ENCODE results near the gene NOP58. TPM values are rescaled to one million over a fixed set of nuclear protein-coding genes. Genes with fewer than 3 reads are reported as not detected.

NOP58 gene
- 38.8 and 41.1 TPM in 2 replicates for total RNA-seq
- polyA plus RNA-seq: 47.2 and 54.7 TPM in 2 replicates
- 47.2 and 61.3 TPM in 2 replicates for polyA plus RNA-seq (2012)
- 8.6 and 11.1 TPM in 2 replicates for polyA minus RNA-seq (ENCODE audit: low replicate concordance)

- peaks cover 3% of the 10 kb centered on the region for H4K20me1 ChIP-seq (ENCODE audit: control insufficient read depth, extremely low read depth, insufficient read depth, low read length)
- no peaks in the 10 kb centered on the region for H3K9me3 ChIP-seq (ENCODE audit: control insufficient read depth, insufficient read depth, low read depth, low read length)
- peak within 1 kb of the TSS; percentile 87 to 99 (median 92) for H3K4me3 ChIP-seq (replicated peaks in 1 of 4; ENCODE audit: control extremely low read depth in 1 of 4, insufficient read depth in 1 of 4, low read depth in 3 of 4, low read length in 4 of 4)
- no peaks in the 10 kb centered on the region for H3K27me3 ChIP-seq (ENCODE audit: control insufficient read depth, insufficient read depth, low read length)
- TF ChIP-seq EZH2 (IDR thresholded peaks at IDR 0.05; ENCODE audit: low read length, missing control alignments) (no peak), CTCF (conservative IDR thresholded peaks at IDR 0.05 in 1 of 2, IDR thresholded peaks at IDR 0.05 in 1 of 2; ENCODE audit: low read depth in 1 of 2, low read length in 2 of 2) (no peak)
- peak within 1 kb of the TSS; percentile 94 for H3K9ac ChIP-seq (ENCODE audit: insufficient read depth, low read length)
- H3K36me3 ChIP-seq (ENCODE audit: control insufficient read depth, insufficient read depth, low read length): no peaks in the 10 kb centered on the region
- peak within 1 kb of the TSS; percentile 93 for H3K4me2 ChIP-seq (ENCODE audit: extremely low read depth, insufficient read depth, low read length)
- peak; percentile 94 to 96 for DNase-seq (ENCODE audit: low read depth in 2 of 2)
- peak within 1 kb of the TSS; percentile 99 for H3K27ac ChIP-seq (ENCODE audit: insufficient read depth, low read length)
- no peaks in the 10 kb centered on the region for H3K4me1 ChIP-seq (ENCODE audit: control insufficient read depth, extremely low read depth, insufficient read depth, low read length)
- peak within 1 kb of the TSS; percentile 54 for H2AFZ ChIP-seq (ENCODE audit: low read length)
- H3K79me2 ChIP-seq (ENCODE audit: control insufficient read depth, insufficient read depth, low read length): peaks cover 50% of the 10 kb centered on the region
Observed at GRCh38 chr2:202265467-202266277, at the start of gene NOP58. TSS of gene NOP58 (plus strand) at chr2:202265763. CDS start at chr2:202265942, 179 bp downstream.

- Histone ChIP-seq H3K36me3 (ENCODE audit: control insufficient read depth, insufficient read depth, low read length) (no peaks in the 10 kb centered on the region), H3K27me3 (ENCODE audit: control insufficient read depth, insufficient read depth, low read length) (no peaks in the 10 kb centered on the region), H3K4me1 (ENCODE audit: control insufficient read depth, extremely low read depth, insufficient read depth, low read length) (peaks cover 3% of the 10 kb centered on the region), H3K9me3 (ENCODE audit: control insufficient read depth, insufficient read depth, low read depth, low read length) (no peaks in the 10 kb centered on the region), H3K79me2 (ENCODE audit: control insufficient read depth, insufficient read depth, low read length) (peaks cover 38% of the 10 kb centered on the region), H3K9ac (ENCODE audit: insufficient read depth, low read length) (no peak overlapping the region), H3K4me3 (replicated peaks in 1 of 4; ENCODE audit: control extremely low read depth in 1 of 4, insufficient read depth in 1 of 4, low read depth in 3 of 4, low read length in 4 of 4) (no peak overlapping the region), H2AFZ (ENCODE audit: low read length) (no peak overlapping the region), H4K20me1 (ENCODE audit: control insufficient read depth, extremely low read depth, insufficient read depth, low read length) (no peaks in the 10 kb centered on the region), H3K27ac (ENCODE audit: insufficient read depth, low read length) (no peak overlapping the region), H3K4me2 (ENCODE audit: extremely low read depth, insufficient read depth, low read length) (no peak overlapping the region)
- DNase-seq (ENCODE audit: low read depth in 2 of 2): peak; percentile 19 to 67
- no peak for TF ChIP-seq CTCF (conservative IDR thresholded peaks at IDR 0.05 in 1 of 2, IDR thresholded peaks at IDR 0.05 in 1 of 2; ENCODE audit: low read depth in 1 of 2, low read length in 2 of 2)
- no peak for TF ChIP-seq EZH2 (IDR thresholded peaks at IDR 0.05; ENCODE audit: low read length, missing control alignments)
Observed at GRCh38 chr2:202221873-202222272, 43.7 kb upstream of the NOP58 start.

GRCh38 chr2:202237787-202238233 lies 27.8 kb upstream of the NOP58 start:
- peak overlapping the region; percentile 64 for H3K4me2 ChIP-seq (ENCODE audit: extremely low read depth, insufficient read depth, low read length)
- no peaks in the 10 kb centered on the region for H3K9me3 ChIP-seq (ENCODE audit: control insufficient read depth, insufficient read depth, low read depth, low read length)

More at GRCh38 chr2:202237787-202238233, 27.8 kb upstream of the NOP58 start:
- Histone ChIP-seq H3K4me3 (replicated peaks in 1 of 4; ENCODE audit: control extremely low read depth in 1 of 4, insufficient read depth in 1 of 4, low read depth in 3 of 4, low read length in 4 of 4) (peak overlapping the region; percentile 88 to 99 (median 94)), H3K36me3 (ENCODE audit: control insufficient read depth, insufficient read depth, low read length) (no peaks in the 10 kb centered on the region), H3K9ac (ENCODE audit: insufficient read depth, low read length) (peak overlapping the region; percentile 77), H4K20me1 (ENCODE audit: control insufficient read depth, extremely low read depth, insufficient read depth, low read length) (peaks cover 3% of the 10 kb centered on the region), H2AFZ (ENCODE audit: low read length) (peak overlapping the region; percentile 52), H3K79me2 (ENCODE audit: control insufficient read depth, insufficient read depth, low read length) (peaks cover 51% of the 10 kb centered on the region), H3K4me1 (ENCODE audit: control insufficient read depth, extremely low read depth, insufficient read depth, low read length) (no peaks in the 10 kb centered on the region), H3K27me3 (ENCODE audit: control insufficient read depth, insufficient read depth, low read length) (no peaks in the 10 kb centered on the region), H3K27ac (ENCODE audit: insufficient read depth, low read length) (peak overlapping the region; percentile 84)
- DNase-seq (ENCODE audit: low read depth in 2 of 2): peak; percentile 38 to 64
- no peak for TF ChIP-seq EZH2 (IDR thresholded peaks at IDR 0.05; ENCODE audit: low read length, missing control alignments)
- no peak for TF ChIP-seq CTCF (conservative IDR thresholded peaks at IDR 0.05 in 1 of 2, IDR thresholded peaks at IDR 0.05 in 1 of 2; ENCODE audit: low read depth in 1 of 2, low read length in 2 of 2)

Measured in fibroblast of lung (primary cell).